Endothelial cell of umbilical vein (primary cell): ENCODE data around the gene RFX2. TPM values are rescaled to one million over a fixed set of nuclear protein-coding genes. Genes with fewer than 3 reads are reported as not detected.

Source experiments
- BruUV-seq: library from RNA; stranded (reverse); fragments of 400-500 nt; replicated peaks from 2 replicates; lab custom pipeline; 2021; lab: Mats Ljungman, UMichigan
- CTCF ChIA-PET: fragments of 300-600, 350-600 bp; sonication (Branson Sonifier 250); formaldehyde crosslinking; loops from one replicate; lab custom pipeline; 2021; ENCODE audit warnings: antibody characterized with exemption, inconsistent platforms; lab: Charles Lee
- POLR2A ChIA-PET: fragments of 300-600, 350-600 bp; sonication (Branson Sonifier 250); formaldehyde crosslinking; loops from one replicate; lab custom pipeline; 2021; ENCODE audit warnings: antibody characterized with exemption, inconsistent platforms; lab: Charles Lee
- DNase-seq: peaks from one replicate; pipeline ENCODE4 v3.0.0-alpha.2; 2011; ENCODE audit warnings: low read depth, low spot score
- FAIRE-seq: peaks from 2 replicates; lab custom pipeline; 2011; peaks lifted over from hg19 to GRCh38; lab: Jason Lieb, UNC
- H2AFZ ChIP-seq: 2 replicates; pipeline ENCODE4 v1.6.0; 2012; ENCODE audit warnings: low read depth, low read length, control low read depth, inconsistent platforms
- H3K27ac ChIP-seq: 2 replicates; pipeline ENCODE4 v1.5.1; 2011; ENCODE audit warnings: low read depth, mild to moderate bottlenecking, control low read depth, low read length, moderate library complexity; ENCODE audit not compliant: insufficient read depth
- H3K27me3 ChIP-seq, 2 experiments: 2 replicates each; pipeline versions ENCODE4 v1.6.0 to v1.6.1; 2011; ENCODE audit warnings: low read length in 2 of 2, mixed read lengths in 1 of 2; ENCODE audit not compliant: control insufficient read depth in 2 of 2, insufficient read depth in 2 of 2
- H3K36me3 ChIP-seq, 2 experiments: 2 replicates in 1 of 2; 3 replicates in 1 of 2; pipeline ENCODE4 v1.5.1; 2011; ENCODE audit warnings: low read length in 2 of 2, mild to moderate bottlenecking in 1 of 2, moderate library complexity in 1 of 2; ENCODE audit not compliant: control insufficient read depth in 2 of 2, insufficient read depth in 2 of 2; ENCODE audit errors: extremely low read depth in 1 of 2
- H3K4me1 ChIP-seq: 3 replicates; pipeline ENCODE4 v1.5.1; 2011; ENCODE audit warnings: mild to moderate bottlenecking, low read length; ENCODE audit not compliant: control insufficient read depth, insufficient read depth; ENCODE audit errors: extremely low read depth
- H3K4me2 ChIP-seq: 2 replicates; pipeline ENCODE4 v1.6.1; 2011; ENCODE audit warnings: low read length, control low read depth, mixed read lengths; ENCODE audit not compliant: insufficient read depth
- H3K4me3 ChIP-seq, 3 experiments: fragments of 200-600 bp in 1 of 3; sonication (generic), shearing (Covaris generic) in 1 of 3; replicated peaks in 1 of 3; 2 replicates each; pipeline ENCODE4 v1.5.1; 2011 to 2016; ENCODE audit warnings: control low read depth in 3 of 3, low read length in 3 of 3, mild to moderate bottlenecking in 2 of 3, inconsistent platforms in 1 of 3, low read depth in 1 of 3, moderate library complexity in 1 of 3; ENCODE audit not compliant: insufficient read depth in 1 of 3
- H3K79me2 ChIP-seq: 2 replicates; pipeline ENCODE4 v1.6.0; 2012; ENCODE audit warnings: low read length, inconsistent platforms; ENCODE audit not compliant: control insufficient read depth, insufficient read depth
- H3K9ac ChIP-seq: replicated peaks from 2 replicates; pipeline ENCODE3; 2011; ENCODE audit warnings: low read length, control low read depth; ENCODE audit not compliant: insufficient read depth; ENCODE audit errors: extremely low read depth
- H3K9me1 ChIP-seq: replicated peaks from 3 replicates; pipeline ENCODE4 v1.6.0; 2011; ENCODE audit warnings: mild to moderate bottlenecking, low read length; ENCODE audit not compliant: control insufficient read depth, insufficient read depth; ENCODE audit errors: extremely low read depth
- H3K9me3 ChIP-seq: replicated peaks from 2 replicates; pipeline ENCODE4 v1.5.1; 2012; ENCODE audit warnings: low read length, inconsistent platforms; ENCODE audit not compliant: control insufficient read depth, insufficient read depth
- H4K20me1 ChIP-seq: replicated peaks from 2 replicates; pipeline ENCODE3; 2011; ENCODE audit warnings: mild to moderate bottlenecking, low read length; ENCODE audit not compliant: control insufficient read depth, insufficient read depth; ENCODE audit errors: extremely low read depth
- EZH2 ChIP-seq: IDR thresholded peaks from 2 replicates; pipeline ENCODE4 v1.6.1; 2012; ENCODE audit warnings: borderline replicate concordance, low read depth, mild to moderate bottlenecking, moderate library complexity, low read length, inconsistent platforms; ENCODE audit not compliant: severe bottlenecking
- FOS ChIP-seq: IDR thresholded peaks from 2 replicates; pipeline ENCODE4 v1.6.1; 2011; ENCODE audit warnings: mild to moderate bottlenecking, low read length, moderate library complexity, borderline replicate concordance; ENCODE audit not compliant: insufficient read depth
- GATA2 ChIP-seq: IDR thresholded peaks from 2 replicates; pipeline ENCODE4 v1.7.0; 2011; ENCODE audit warnings: low read depth, mild to moderate bottlenecking, moderate library complexity, mixed read lengths, low read length; ENCODE audit not compliant: insufficient read length, insufficient read depth
- JUN ChIP-seq: IDR thresholded peaks from 2 replicates; pipeline ENCODE4 v1.6.1; 2011; ENCODE audit warnings: borderline replicate concordance, low read depth; ENCODE audit not compliant: insufficient read length, insufficient read depth
- MYC ChIP-seq: IDR thresholded peaks from one replicate; pipeline ENCODE4 v1.6.1; 2011; ENCODE audit warnings: mild to moderate bottlenecking, low read depth, low read length
- POLR2A ChIP-seq: IDR thresholded peaks from 2 replicates; pipeline ENCODE4 v1.6.1; 2012; ENCODE audit warnings: low read depth, mild to moderate bottlenecking, control low read depth, low read length
- POLR2AphosphoS5 ChIP-seq: IDR thresholded peaks from 2 replicates; pipeline ENCODE4 v1.6.1; 2012; ENCODE audit warnings: low read depth, mild to moderate bottlenecking, control low read depth, low read length, moderate library complexity; ENCODE audit not compliant: insufficient read depth
- dilution Hi-C: fragments of 300-500 bp; cut with MboI; formaldehyde crosslinking; loops from one replicate; pipeline ENCODE4 v1.15.0; 2019; ENCODE audit warnings: low sequenced_read_pairs; ENCODE audit not compliant: extremely low pct_ligation_motif_present
- intact Hi-C: fragments of 100-400 bp; cut with micrococcal nuclease; formaldehyde crosslinking; loops from one replicate; pipeline ENCODE4 v1.10.0; 2022
- polyA plus RNA-seq, 4 experiments: library from polyadenylated mRNA; depleted of rRNA in 3 of 4; stranded (reverse) in 3 of 4; unstranded in 1 of 4; fragments of >200 nt; gene quantifications; 2 replicates each; pipeline versions ENCODE4 v1.2.1 to v1.2.3, GENCODE V29; 2011 to 2012; ENCODE audit warnings: missing spikeins in 1 of 4
- total RNA-seq: library from RNA; stranded (reverse); gene quantifications from 2 replicates; pipeline ENCODE4 v1.2.3, GENCODE V29; 2021
- TF ChIP-seq, protein P1 (sequence below): IDR thresholded peaks from 2 replicates; pipeline ENCODE4 v1.6.1; 2011; ENCODE audit not compliant: insufficient read depth, insufficient read length
- TF ChIP-seq, protein P2 (sequence below), 2 donors: IDR thresholded peaks; 1 replicate in 1 of 2; 2 replicates in 1 of 2; pipeline ENCODE4 v1.5.1; 2011; ENCODE audit warnings: low read length in 2 of 2, mild to moderate bottlenecking in 2 of 2, moderate library complexity in 2 of 2, control low read depth in 1 of 2, inconsistent platforms in 1 of 2, low read depth in 1 of 2; ENCODE audit not compliant: insufficient read depth in 1 of 2; ENCODE audit errors: extremely low read depth in 1 of 2

The RFX2 gene
- total and polyA plus RNA-seq, 2 donors (not counting 3 experiments of a cell fraction or from before 2014, with no cell fraction given), result 16.1 to 19.0 TPM

DNA sequence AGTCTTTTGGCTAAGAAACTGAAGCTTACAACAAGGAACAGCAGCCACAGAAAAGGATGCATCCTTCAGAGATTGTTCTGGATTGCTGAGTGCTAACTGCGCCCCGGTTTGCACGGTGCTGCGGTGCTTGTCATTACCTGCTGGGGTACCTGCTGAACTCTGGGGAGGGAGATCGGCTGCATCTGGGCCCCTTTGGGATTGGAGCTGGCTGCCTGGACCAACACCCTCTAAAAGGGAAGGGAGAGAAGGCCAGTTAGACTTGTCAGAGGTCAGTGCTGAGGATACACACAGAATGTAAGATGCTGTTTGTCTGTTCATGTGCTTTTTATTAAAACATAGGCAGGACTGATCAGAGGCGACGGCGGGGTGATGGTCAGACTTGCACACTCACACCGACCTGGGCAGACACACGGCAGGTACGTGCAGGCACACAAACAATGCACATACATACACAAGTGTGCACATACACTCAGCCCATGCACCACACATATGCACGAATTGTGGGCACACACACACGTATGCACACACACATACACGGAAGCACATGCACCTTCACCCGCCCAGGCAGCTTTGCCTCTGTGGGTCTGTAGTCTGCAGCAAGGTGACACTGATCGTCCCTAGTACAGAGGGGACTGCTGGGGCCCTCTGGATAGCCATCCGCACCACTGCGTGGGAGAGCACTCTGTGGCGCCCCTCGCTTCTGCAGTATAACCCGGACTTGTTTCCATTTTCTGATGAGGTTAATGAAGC, 66.1 kb downstream of the RFX2 start:
- H3K4me2 ChIP-seq, result no peak overlapping the region
- H3K4me1 ChIP-seq, result peaks cover 4% of the 10 kb centered on the region
- ChIA-PET POLR2A (no interaction called here), CTCF (interaction anchor here (1.1 to 6.9 kb wide), 3 partner anchors 57 to 240 kb away, joined by 3 to 340 read pairs (median 4); no protein-coding TSS in a partner anchor)
- no peak overlapping the region for H3K27ac ChIP-seq
- no TSS peak for BruUV-seq
- H3K79me2 ChIP-seq, result no peaks in the 10 kb centered on the region
- H3K4me3 ChIP-seq, result no peak overlapping the region
- H3K27me3 ChIP-seq, result no peaks in the 10 kb centered on the region
- intact Hi-C loops (no loop called here), dilution Hi-C loops (loop anchor here (25.0 kb wide), 1 partner anchor 93 kb away; the partner anchor contains the start of gene ACSBG2)
- FAIRE-seq (no peak), DNase-seq (no peak)
- no peaks in the 10 kb centered on the region for H4K20me1 ChIP-seq
- H3K9ac ChIP-seq, result no peak overlapping the region
- TF ChIP-seq FOS (no peak), GATA2 (no peak), JUN (no peak), POLR2A (no peak), POLR2AphosphoS5 (no peak), MYC (no peak), EZH2 (no peak)
- TF ChIP-seq, protein P1, sequence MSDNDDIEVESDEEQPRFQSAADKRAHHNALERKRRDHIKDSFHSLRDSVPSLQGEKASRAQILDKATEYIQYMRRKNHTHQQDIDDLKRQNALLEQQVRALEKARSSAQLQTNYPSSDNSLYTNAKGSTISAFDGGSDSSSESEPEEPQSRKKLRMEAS, result no peak
- TF ChIP-seq, protein P2, sequence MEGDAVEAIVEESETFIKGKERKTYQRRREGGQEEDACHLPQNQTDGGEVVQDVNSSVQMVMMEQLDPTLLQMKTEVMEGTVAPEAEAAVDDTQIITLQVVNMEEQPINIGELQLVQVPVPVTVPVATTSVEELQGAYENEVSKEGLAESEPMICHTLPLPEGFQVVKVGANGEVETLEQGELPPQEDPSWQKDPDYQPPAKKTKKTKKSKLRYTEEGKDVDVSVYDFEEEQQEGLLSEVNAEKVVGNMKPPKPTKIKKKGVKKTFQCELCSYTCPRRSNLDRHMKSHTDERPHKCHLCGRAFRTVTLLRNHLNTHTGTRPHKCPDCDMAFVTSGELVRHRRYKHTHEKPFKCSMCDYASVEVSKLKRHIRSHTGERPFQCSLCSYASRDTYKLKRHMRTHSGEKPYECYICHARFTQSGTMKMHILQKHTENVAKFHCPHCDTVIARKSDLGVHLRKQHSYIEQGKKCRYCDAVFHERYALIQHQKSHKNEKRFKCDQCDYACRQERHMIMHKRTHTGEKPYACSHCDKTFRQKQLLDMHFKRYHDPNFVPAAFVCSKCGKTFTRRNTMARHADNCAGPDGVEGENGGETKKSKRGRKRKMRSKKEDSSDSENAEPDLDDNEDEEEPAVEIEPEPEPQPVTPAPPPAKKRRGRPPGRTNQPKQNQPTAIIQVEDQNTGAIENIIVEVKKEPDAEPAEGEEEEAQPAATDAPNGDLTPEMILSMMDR (IDR thresholded peaks at IDR 0.05; ENCODE audit: extremely low read depth in 1 of 2, insufficient read depth in 1 of 2, low read depth in 1 of 2, low read length in 2 of 2), result no peak
- no peaks in the 10 kb centered on the region for H3K9me3 ChIP-seq
- peaks cover 3 to 4% of the 10 kb centered on the region in 2 experiments for H3K36me3 ChIP-seq
- H2AFZ ChIP-seq, result no peak overlapping the region
- H3K9me1 ChIP-seq, result no peaks in the 10 kb centered on the region
